ENCODE measurements around the gene SPATS2L. TPM values are rescaled to one million over a fixed set of nuclear protein-coding genes. Genes with fewer than 3 reads are reported as not detected.

Gene SPATS2L
- total and polyA plus RNA-seq, 2 donors (not counting 1 experiment from before 2014, with no cell fraction given), result 0.27 to 0.44 TPM

GRCh38 chr2:200278694-200279316 is 27.7 kb upstream of the SPATS2L start:
- no peak for ATAC-seq (ENCODE audit: low read depth)
- Mint-ChIP-seq H3K27me3 (peaks cover 32% of the 10 kb centered on the region), H3K4me1 (no peaks in the 10 kb centered on the region), H3K27ac (no peak overlapping the region), H3K4me3 (no peak overlapping the region), H3K9me3 (ENCODE audit: insufficient read depth) (no peaks in the 10 kb centered on the region)
- H3K4me1 ChIP-seq (ENCODE audit: control insufficient read depth in 2 of 2, insufficient read depth in 2 of 2, low read length in 2 of 2), result no peaks in the 10 kb centered on the region
- TF ChIP-seq EZH2 (IDR thresholded peaks at IDR 0.05; ENCODE audit: borderline replicate concordance, insufficient read depth, low read depth, low read length, poor library complexity, severe bottlenecking), result no peak
- no peak for TF ChIP-seq CTCF (IDR thresholded peaks at IDR 0.05)
- no peaks in the 10 kb centered on the region for H3K9me3 ChIP-seq (ENCODE audit: control extremely low read depth in 1 of 3, control insufficient read depth in 2 of 3, insufficient read depth in 1 of 3, low read length in 2 of 3)
- H3K36me3 ChIP-seq (replicated peaks in 1 of 2; ENCODE audit: control extremely low read depth in 1 of 2, control insufficient read depth in 1 of 2, extremely low read depth in 1 of 2, insufficient read depth in 2 of 2, low read length in 1 of 2), result no peaks in the 10 kb centered on the region
- WGBS (ENCODE audit: insufficient coverage), result 95% methylated on average over 4 of the region's 6 CpGs
- ChIA-PET POLR2A (no interaction called here), CTCF (no interaction called here)
- no peak overlapping the region for H3K27ac ChIP-seq (ENCODE audit: low read length in 2 of 2)
- no peak overlapping the region for H3K4me3 ChIP-seq (ENCODE audit: control extremely low read depth in 1 of 5, extremely low read depth in 1 of 5, insufficient read depth in 1 of 5, low read depth in 2 of 5, low read length in 4 of 5)
- no peak overlapping the region for H2AFZ ChIP-seq (ENCODE audit: insufficient read depth, low read depth, low read length, poor library complexity, severe bottlenecking)
- H3K27me3 ChIP-seq (replicated peaks in 1 of 4; ENCODE audit: control extremely low read depth in 1 of 4, control insufficient read depth in 3 of 4, insufficient read depth in 4 of 4, low read length in 3 of 4), result peaks cover 0 to 9% (median 0%) of the 10 kb centered on the region in 4 experiments
- intact Hi-C loops (cut with micrococcal nuclease), result no loop called here
- no peak overlapping the region for H3K4me2 ChIP-seq (replicated peaks; ENCODE audit: low read depth, low read length, poor library complexity, severe bottlenecking)
- no peak for DNase-seq
- no peaks in the 10 kb centered on the region for H3K79me2 ChIP-seq (ENCODE audit: control insufficient read depth, insufficient read depth, low read length)
- H3K9ac ChIP-seq (ENCODE audit: low read length), result no peak overlapping the region
- H4K20me1 ChIP-seq (ENCODE audit: control insufficient read depth, insufficient read depth, low read length, poor library complexity, severe bottlenecking), result no peaks in the 10 kb centered on the region

DNA sequence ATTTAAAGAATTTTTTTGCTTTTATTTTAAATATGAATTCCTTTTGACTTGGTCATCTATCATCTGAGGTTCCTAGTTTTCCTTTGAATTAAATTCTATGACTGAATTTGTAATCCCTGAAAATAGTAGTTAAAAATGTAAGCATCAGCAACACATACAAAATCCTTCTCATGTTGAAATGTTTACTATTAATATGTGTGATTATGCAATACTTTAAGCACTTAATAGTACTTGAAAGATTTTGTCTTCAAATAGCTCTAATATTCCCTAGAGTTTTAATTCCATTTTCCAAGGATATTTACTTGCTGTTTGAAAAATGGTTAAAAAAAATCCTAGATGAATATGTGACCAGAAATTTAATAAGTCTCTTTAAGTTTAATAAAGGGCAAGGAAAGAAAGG is 26.6 kb upstream of the SPATS2L start:
- Mint-ChIP-seq H3K9me3 (ENCODE audit: insufficient read depth) (no peaks in the 10 kb centered on the region), H3K27me3 (peaks cover 40% of the 10 kb centered on the region), H3K4me3 (no peak overlapping the region), H3K27ac (no peak overlapping the region), H3K4me1 (no peaks in the 10 kb centered on the region)
- H3K4me2 ChIP-seq (replicated peaks; ENCODE audit: low read depth, low read length, poor library complexity, severe bottlenecking), result no peak overlapping the region
- H3K27ac ChIP-seq (ENCODE audit: low read length in 2 of 2), result no peak overlapping the region
- no peaks in the 10 kb centered on the region for H4K20me1 ChIP-seq (ENCODE audit: control insufficient read depth, insufficient read depth, low read length, poor library complexity, severe bottlenecking)
- DNase-seq, result no peak
- no peaks in the 10 kb centered on the region for H3K79me2 ChIP-seq (ENCODE audit: control insufficient read depth, insufficient read depth, low read length)
- intact Hi-C loops (cut with micrococcal nuclease), result no loop called here
- H3K36me3 ChIP-seq (replicated peaks in 1 of 2; ENCODE audit: control extremely low read depth in 1 of 2, control insufficient read depth in 1 of 2, extremely low read depth in 1 of 2, insufficient read depth in 2 of 2, low read length in 1 of 2), result no peaks in the 10 kb centered on the region
- H3K9me3 ChIP-seq (ENCODE audit: control extremely low read depth in 1 of 3, control insufficient read depth in 2 of 3, insufficient read depth in 1 of 3, low read length in 2 of 3), result no peaks in the 10 kb centered on the region
- no peak overlapping the region for H3K9ac ChIP-seq (ENCODE audit: low read length)
- TF ChIP-seq EZH2 (IDR thresholded peaks at IDR 0.05; ENCODE audit: borderline replicate concordance, insufficient read depth, low read depth, low read length, poor library complexity, severe bottlenecking) (no peak), CTCF (IDR thresholded peaks at IDR 0.05) (no peak)
- peaks cover 0 to 9% (median 0%) of the 10 kb centered on the region in 4 experiments for H3K27me3 ChIP-seq (replicated peaks in 1 of 4; ENCODE audit: control extremely low read depth in 1 of 4, control insufficient read depth in 3 of 4, insufficient read depth in 4 of 4, low read length in 3 of 4)
- CTCF ChIA-PET, result no interaction called here
- POLR2A ChIA-PET, result no interaction called here
- ATAC-seq (ENCODE audit: low read depth), result no peak
- no peak overlapping the region for H2AFZ ChIP-seq (ENCODE audit: insufficient read depth, low read depth, low read length, poor library complexity, severe bottlenecking)
- no peak overlapping the region for H3K4me3 ChIP-seq (ENCODE audit: control extremely low read depth in 1 of 5, extremely low read depth in 1 of 5, insufficient read depth in 1 of 5, low read depth in 2 of 5, low read length in 4 of 5)
- H3K4me1 ChIP-seq (ENCODE audit: control insufficient read depth in 2 of 2, insufficient read depth in 2 of 2, low read length in 2 of 2), result no peaks in the 10 kb centered on the region
